Duodenal mucosa (tissue), 2 donors: Measurements from ENCODE around the gene ATG10.
A peak's percentile ranks its signal among the peaks of the same experiment; 100 is the strongest.

Source experiments
- H3K27ac ChIP-seq: one replicate; pipeline ENCODE4 v1.7.0; 2013; ENCODE audit warnings: low read depth, low read length
- H3K27me3 ChIP-seq, 2 donors: one replicate each; pipeline ENCODE4 v1.7.0; 2013; ENCODE audit warnings: low read length in 2 of 2, control low read depth in 1 of 2; ENCODE audit not compliant: insufficient read depth in 2 of 2, control insufficient read depth in 1 of 2
- H3K36me3 ChIP-seq, 2 donors: one replicate each; pipeline ENCODE4 v1.7.0; 2013; ENCODE audit warnings: low read length in 2 of 2, control low read depth in 1 of 2; ENCODE audit not compliant: insufficient read depth in 2 of 2, control insufficient read depth in 1 of 2
- H3K4me1 ChIP-seq, 2 donors: one replicate each; pipeline ENCODE4 v1.7.0; 2013; ENCODE audit warnings: low read length in 2 of 2, control low read depth in 1 of 2; ENCODE audit not compliant: insufficient read depth in 2 of 2, control insufficient read depth in 1 of 2
- H3K4me3 ChIP-seq, 2 donors: one replicate each; pipeline ENCODE4 v1.7.0; 2013; ENCODE audit warnings: low read length in 2 of 2, low read depth in 1 of 2
- H3K9ac ChIP-seq, 2 donors: one replicate each; pipeline ENCODE4 v1.7.0; 2013; ENCODE audit warnings: low read length in 2 of 2, low read depth in 1 of 2
- H3K9me3 ChIP-seq, 2 donors: one replicate each; pipeline ENCODE4 v1.7.0; 2013; ENCODE audit warnings: low read length in 2 of 2, control low read depth in 1 of 2; ENCODE audit not compliant: control insufficient read depth in 1 of 2

Gene ATG10

GRCh38 chr5:82278711-82279370, 307.0 kb downstream of the ATG10 start:
- Histone ChIP-seq H3K27me3 (no peaks in the 10 kb centered on the region), H3K4me1 (peaks cover 14 to 15% of the 10 kb centered on the region in 2 donors), H3K9me3 (no peaks in the 10 kb centered on the region), H3K9ac (peak overlapping the region; percentile 89 to 93), H3K4me3 (peak overlapping the region; percentile 82 to 84), H3K27ac (no peak overlapping the region), H3K36me3 (peaks cover 9 to 28% of the 10 kb centered on the region in 2 donors)

GRCh38 chr5:82283893-82284292, 312.1 kb downstream of the ATG10 start:
- Histone ChIP-seq H3K4me1 (peaks cover 3 to 6% of the 10 kb centered on the region in 2 donors), H3K36me3 (no peaks in the 10 kb centered on the region), H3K27ac (no peak overlapping the region), H3K27me3 (no peaks in the 10 kb centered on the region), H3K9ac (no peak overlapping the region), H3K9me3 (no peaks in the 10 kb centered on the region), H3K4me3 (no peak overlapping the region)

GRCh38 chr5:82285206-82285605, 313.4 kb downstream of the ATG10 start:
- no peak overlapping the region for H3K9ac ChIP-seq
- no peak overlapping the region for H3K27ac ChIP-seq
- H3K4me3 ChIP-seq = no peak overlapping the region
- H3K9me3 ChIP-seq = no peaks in the 10 kb centered on the region
- H3K27me3 ChIP-seq = no peaks in the 10 kb centered on the region
- H3K36me3 ChIP-seq = no peaks in the 10 kb centered on the region
- no peaks in the 10 kb centered on the region for H3K4me1 ChIP-seq

- no peak overlapping the region for H3K4me3 ChIP-seq
- H3K9me3 ChIP-seq = no peaks in the 10 kb centered on the region
- H3K4me1 ChIP-seq = no peaks in the 10 kb centered on the region
- H3K9ac ChIP-seq = no peak overlapping the region
- H3K27ac ChIP-seq = no peak overlapping the region
- no peaks in the 10 kb centered on the region for H3K36me3 ChIP-seq
- no peaks in the 10 kb centered on the region for H3K27me3 ChIP-seq
Observed at GRCh38 chr5:82287625-82288024, 315.8 kb downstream of the ATG10 start.

- no peak overlapping the region for H3K4me3 ChIP-seq
- no peaks in the 10 kb centered on the region for H3K36me3 ChIP-seq
- H3K27ac ChIP-seq = no peak overlapping the region
- no peaks in the 10 kb centered on the region for H3K4me1 ChIP-seq
- H3K9ac ChIP-seq = no peak overlapping the region
- H3K9me3 ChIP-seq = no peaks in the 10 kb centered on the region
- H3K27me3 ChIP-seq = no peaks in the 10 kb centered on the region
Observed at GRCh38 chr5:82290005-82290404, 318.2 kb downstream of the ATG10 start.

GRCh38 chr5:82290908-82291307, 319.1 kb downstream of the ATG10 start:
- Histone ChIP-seq H3K9ac (no peak overlapping the region), H3K9me3 (no peaks in the 10 kb centered on the region), H3K27ac (no peak overlapping the region), H3K4me3 (no peak overlapping the region), H3K36me3 (no peaks in the 10 kb centered on the region), H3K4me1 (no peaks in the 10 kb centered on the region), H3K27me3 (no peaks in the 10 kb centered on the region)

GRCh38 chr5:82291420-82291819, 319.6 kb downstream of the ATG10 start:
- no peak overlapping the region for H3K9ac ChIP-seq
- H3K4me1 ChIP-seq = no peaks in the 10 kb centered on the region
- no peaks in the 10 kb centered on the region for H3K36me3 ChIP-seq
- no peaks in the 10 kb centered on the region for H3K27me3 ChIP-seq
- H3K27ac ChIP-seq = no peak overlapping the region
- H3K4me3 ChIP-seq = no peak overlapping the region
- no peaks in the 10 kb centered on the region for H3K9me3 ChIP-seq

- Histone ChIP-seq H3K9ac (no peak overlapping the region), H3K36me3 (no peaks in the 10 kb centered on the region), H3K9me3 (no peaks in the 10 kb centered on the region), H3K27me3 (no peaks in the 10 kb centered on the region), H3K4me3 (no peak overlapping the region), H3K27ac (no peak overlapping the region), H3K4me1 (no peaks in the 10 kb centered on the region)
Observed at GRCh38 chr5:82295144-82295543, 323.3 kb downstream of the ATG10 start.

- Histone ChIP-seq H3K36me3 (no peaks in the 10 kb centered on the region), H3K4me3 (no peak overlapping the region), H3K9ac (no peak overlapping the region), H3K4me1 (no peaks in the 10 kb centered on the region), H3K27ac (no peak overlapping the region), H3K27me3 (no peaks in the 10 kb centered on the region), H3K9me3 (no peaks in the 10 kb centered on the region)
Observed at GRCh38 chr5:82295959-82296531, 324.2 kb downstream of the ATG10 start.

GRCh38 chr5:82296929-82297328, 325.1 kb downstream of the ATG10 start:
- Histone ChIP-seq H3K9me3 (no peaks in the 10 kb centered on the region), H3K4me1 (no peaks in the 10 kb centered on the region), H3K27me3 (no peaks in the 10 kb centered on the region), H3K36me3 (no peaks in the 10 kb centered on the region), H3K9ac (no peak overlapping the region), H3K27ac (no peak overlapping the region), H3K4me3 (no peak overlapping the region)
